ENCODE measurements around the gene CCNI.

DNA sequence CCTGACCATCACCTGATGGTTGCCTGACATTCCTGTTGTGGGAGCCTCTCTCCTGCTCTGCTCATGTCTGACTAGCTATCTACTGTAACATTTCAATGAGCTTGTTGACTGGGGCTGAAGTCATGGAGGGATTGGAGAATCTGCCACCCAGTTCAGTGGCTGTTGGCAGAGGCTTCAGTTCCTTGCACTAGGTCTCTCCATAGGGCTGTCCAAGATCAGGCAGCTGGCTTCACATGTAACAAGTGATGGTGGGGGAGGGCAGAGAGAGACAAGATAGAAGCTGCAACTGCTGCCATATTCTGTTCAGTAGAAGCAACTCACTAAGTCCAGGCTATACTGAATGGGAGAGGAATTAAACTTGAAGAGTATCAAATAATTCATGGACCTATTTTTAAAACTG is 14.1 kb upstream of the CCNI start:
- TF ChIP-seq CTCF (conservative IDR thresholded peaks at IDR 0.05) (no peak), ZFX (IDR thresholded peaks at IDR 0.05) (no peak)
